ENCODE results near the gene CXCR4. TPM values are rescaled to one million over a fixed set of nuclear protein-coding genes. Genes with fewer than 3 reads are reported as not detected.
A peak's percentile ranks its signal among the peaks of the same experiment; 100 is the strongest.

The CXCR4 gene
- total and polyA plus RNA-seq, 12 donors = 1.5 to 24.0 (median 4.4) TPM

DNA sequence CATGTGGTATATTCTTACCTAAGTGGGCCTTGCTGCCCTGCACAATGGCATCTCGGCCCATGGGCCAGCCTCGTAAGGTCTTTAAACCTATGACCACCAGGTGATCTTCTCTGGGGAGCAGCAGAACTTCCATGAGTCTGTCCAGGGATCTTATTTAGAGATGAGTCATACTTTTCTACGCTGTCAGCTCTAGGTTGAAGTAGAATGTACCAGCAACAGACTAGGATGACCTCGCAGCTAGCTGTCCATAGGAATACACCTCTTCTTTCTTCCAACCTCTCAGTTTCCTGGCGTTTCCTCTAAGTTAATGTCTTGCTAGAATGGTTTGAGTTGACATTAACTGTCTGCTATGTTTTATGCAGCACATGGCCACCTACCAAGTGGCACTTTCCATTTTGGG lies 15.6 kb upstream of the CXCR4 start:
- peak overlapping the region in 1 of 10 donors; percentile 88 for H3K27ac ChIP-seq
- no peaks in the 10 kb centered on the region for H3K9me3 ChIP-seq
- DNase-seq (no peak), ATAC-seq (no peak)
- H3K4me3 ChIP-seq = no peak overlapping the region
- no peaks in the 10 kb centered on the region for H3K36me3 ChIP-seq
- peaks cover 0 to 89% (median 0%) of the 10 kb centered on the region in 9 donors for H3K4me1 ChIP-seq
- peaks cover 0 to 6% (median 0%) of the 10 kb centered on the region in 7 donors for H3K27me3 ChIP-seq
- TF ChIP-seq CTCF (IDR thresholded peaks at IDR 0.05) = no peak
- 92 to 98% methylated on average over 5 of the region's 5 CpGs for WGBS, 2 donors
- intact Hi-C loops (cut with DNase I) = no loop called here

DNA sequence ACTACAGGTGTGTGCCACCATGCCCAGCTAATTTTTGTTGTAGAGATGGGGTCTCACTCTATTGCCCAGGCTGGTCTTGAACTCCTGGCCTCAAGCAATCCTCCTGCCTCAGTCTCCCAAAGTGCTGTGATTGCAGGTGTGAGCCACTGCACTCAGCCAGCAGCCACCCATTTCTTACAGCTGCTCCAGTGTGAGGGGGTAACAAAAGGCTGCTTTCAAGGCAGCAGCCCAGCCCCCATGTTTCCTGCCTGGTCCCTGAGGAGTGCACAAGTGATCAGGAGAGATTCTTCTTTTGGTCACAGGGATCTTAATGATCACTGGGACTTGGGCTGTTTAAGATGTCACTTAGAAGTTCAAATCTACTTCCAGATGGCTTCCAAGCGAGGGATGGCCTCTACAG lies 15.2 kb upstream of the CXCR4 start:
- peaks cover 0 to 6% (median 0%) of the 10 kb centered on the region in 7 donors for H3K27me3 ChIP-seq
- no peaks in the 10 kb centered on the region for H3K9me3 ChIP-seq
- TF ChIP-seq CTCF (IDR thresholded peaks at IDR 0.05) = no peak
- no peak for DNase-seq
- peak overlapping the region in 1 of 10 donors; percentile 88 for H3K27ac ChIP-seq
- H3K4me1 ChIP-seq = peaks cover 0 to 88% (median 0%) of the 10 kb centered on the region in 9 donors
- H3K36me3 ChIP-seq = no peaks in the 10 kb centered on the region
- no peak overlapping the region for H3K4me3 ChIP-seq
- 95 to 97% methylated on average over 1 of the region's 1 CpG for WGBS, 2 donors
- ATAC-seq = no peak
- intact Hi-C loops (cut with DNase I) = no loop called here

GRCh38 chr2:136132825-136133155 lies 14.8 kb upstream of the CXCR4 start:
- no peak for TF ChIP-seq CTCF (IDR thresholded peaks at IDR 0.05)
- H3K9me3 ChIP-seq = no peaks in the 10 kb centered on the region
- no peaks in the 10 kb centered on the region for H3K36me3 ChIP-seq
- H3K27ac ChIP-seq = peak overlapping the region in 1 of 10 donors; percentile 88
- ATAC-seq (no peak), DNase-seq (no peak)
- peaks cover 0 to 85% (median 0%) of the 10 kb centered on the region in 9 donors for H3K4me1 ChIP-seq
- intact Hi-C loops (cut with DNase I) = no loop called here
- H3K4me3 ChIP-seq = peak overlapping the region in 1 of 10 donors; percentile 23
- peaks cover 0 to 6% (median 0%) of the 10 kb centered on the region in 7 donors for H3K27me3 ChIP-seq

DNA sequence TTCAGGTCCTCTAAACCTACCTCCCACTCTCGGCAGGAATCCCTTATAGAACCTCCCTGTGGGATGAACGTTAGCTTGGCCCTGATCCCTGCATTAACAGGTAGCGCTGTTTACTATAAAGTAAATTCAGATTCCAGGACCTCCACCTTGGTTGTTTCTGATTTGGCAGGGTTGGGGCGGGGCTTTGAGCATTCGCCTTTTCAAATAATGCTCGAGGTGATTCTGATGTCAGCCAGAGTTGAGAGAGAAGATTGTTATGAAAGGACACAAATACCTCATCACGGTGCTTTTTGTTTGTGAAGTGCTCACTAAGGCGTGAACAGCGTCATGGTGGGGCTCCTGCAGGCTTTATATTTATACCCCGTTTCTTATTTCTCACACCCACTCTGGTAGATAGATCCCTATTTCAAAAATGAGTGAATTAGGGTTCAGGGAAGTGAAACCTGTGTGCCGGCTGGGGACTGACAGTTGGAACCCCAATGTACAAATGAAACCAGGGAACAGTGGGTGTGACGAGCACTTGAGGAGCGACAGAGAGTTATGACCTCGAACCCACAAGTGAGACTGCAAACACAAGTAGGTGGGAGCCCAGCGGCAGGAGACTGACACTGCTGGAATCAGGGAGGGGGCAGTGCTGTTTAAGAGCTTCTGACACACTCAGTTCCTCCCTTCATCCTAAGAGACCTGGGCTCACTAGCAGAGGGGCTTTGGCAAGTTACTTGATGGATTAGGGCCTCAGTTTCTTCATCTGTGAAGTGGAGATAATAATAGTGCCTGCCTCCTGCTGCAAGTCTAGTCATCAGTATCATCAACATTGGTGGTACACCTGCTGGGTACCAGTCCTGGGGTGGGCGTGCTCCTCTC lies 14.2 kb upstream of the CXCR4 start:
- DNase-seq (no peak), ATAC-seq (peak in 5 of 8 donors; percentile 9 to 64 (median 34))
- Histone ChIP-seq H3K27me3 (peaks cover 0 to 10% (median 0%) of the 10 kb centered on the region in 7 donors), H3K9me3 (no peaks in the 10 kb centered on the region), H3K4me1 (peaks cover 0 to 79% (median 0%) of the 10 kb centered on the region in 9 donors), H3K27ac (peak overlapping the region in 1 of 10 donors; percentile 88), H3K36me3 (no peaks in the 10 kb centered on the region), H3K4me3 (peak overlapping the region in 1 of 10 donors; percentile 23)
- WGBS, 2 donors = 78 to 79% methylated on average over 16 of the region's 16 CpGs
- no peak for TF ChIP-seq CTCF (IDR thresholded peaks at IDR 0.05)
- intact Hi-C loops (cut with DNase I) = no loop called here

Measured in heart right ventricle (tissue), 16 donors.